NCI-H2227 treated with DMSO at 0.1 percent for 48 hours (cell line): Measurements from ENCODE around the gene PIK3C2A.

Source experiments
- DNase-seq: peaks from one replicate; lab custom pipeline; 2025; lab: John Stamatoyannopoulos, UW

PIK3C2A gene

GRCh38 chr11:17211286-17211685, 3.5 kb upstream of the PIK3C2A start:
- DNase-seq: no peak

- DNase-seq: no peak
These were observed 2.1 kb upstream of the PIK3C2A start for GRCh38 chr11:17209939-17210245.

- peak; percentile 89 for DNase-seq
These were observed 642 bp upstream of the PIK3C2A start for GRCh38 chr11:17208257-17208999.

GRCh38 chr11:17206463-17206862, 1.3 kb downstream of the PIK3C2A start:
- DNase-seq: no peak

GRCh38 chr11:17197431-17197898, 10.3 kb downstream of the PIK3C2A start:
- DNase-seq: no peak

GRCh38 chr11:17188675-17189074, 19.1 kb downstream of the PIK3C2A start:
- no peak for DNase-seq

- no peak for DNase-seq
These were observed 20.7 kb downstream of the PIK3C2A start for GRCh38 chr11:17186932-17187692.

- DNase-seq: no peak
These were observed 21.8 kb downstream of the PIK3C2A start for GRCh38 chr11:17185938-17186337.

GRCh38 chr11:17184882-17185587, 22.8 kb downstream of the PIK3C2A start:
- DNase-seq: no peak

- DNase-seq: no peak
These were observed 23.9 kb downstream of the PIK3C2A start for GRCh38 chr11:17183836-17184235.

GRCh38 chr11:17179970-17180369, 27.8 kb downstream of the PIK3C2A start:
- no peak for DNase-seq

- DNase-seq: no peak
These were observed 34.5 kb downstream of the PIK3C2A start for GRCh38 chr11:17173332-17173731.

- DNase-seq: no peak
These were observed 35.9 kb downstream of the PIK3C2A start for GRCh38 chr11:17171916-17172315.

GRCh38 chr11:17171343-17171742, 36.4 kb downstream of the PIK3C2A start:
- no peak for DNase-seq

- no peak for DNase-seq
These were observed 37.9 kb downstream of the PIK3C2A start for GRCh38 chr11:17169876-17170275.

GRCh38 chr11:17165247-17165890, 42.4 kb downstream of the PIK3C2A start:
- DNase-seq: no peak

GRCh38 chr11:17164361-17165246, 43.2 kb downstream of the PIK3C2A start:
- no peak for DNase-seq

GRCh38 chr11:17163736-17164135, 44.0 kb downstream of the PIK3C2A start:
- DNase-seq: no peak

- no peak for DNase-seq
These were observed 44.5 kb downstream of the PIK3C2A start for GRCh38 chr11:17163291-17163690.

- no peak for DNase-seq
These were observed 45.4 kb downstream of the PIK3C2A start for GRCh38 chr11:17162376-17162775.

- no peak for DNase-seq
These were observed 46.3 kb downstream of the PIK3C2A start for GRCh38 chr11:17161515-17161914.
